ENCODE measurements around the gene GPS2.

Gene GPS2

DNA sequence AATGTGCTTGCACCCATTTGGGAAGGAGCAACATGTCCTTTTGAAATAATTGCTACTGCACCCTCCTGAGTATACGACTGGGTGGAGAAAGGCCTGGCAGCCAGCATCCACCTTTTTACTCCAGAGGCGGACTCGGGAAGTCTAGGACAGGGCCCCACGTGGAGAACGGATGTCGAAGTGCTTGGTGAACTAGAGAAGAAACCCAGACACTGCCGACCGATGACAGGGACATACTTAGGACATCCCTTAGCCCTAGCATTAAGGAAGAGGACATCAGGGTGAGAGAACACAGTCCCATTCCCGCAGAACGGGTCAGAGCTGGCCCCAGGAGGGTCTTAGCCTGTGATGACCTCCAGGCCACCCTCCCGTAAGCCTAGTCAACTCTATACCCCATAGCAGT lies 24.5 kb downstream of the GPS2 start:
- no peak for DNase-seq

GRCh38 chr17:7290166-7290565 lies 25.0 kb downstream of the GPS2 start:
- no peak for DNase-seq

GRCh38 chr17:7289256-7290032 lies 25.7 kb downstream of the GPS2 start:
- DNase-seq, result no peak

DNA sequence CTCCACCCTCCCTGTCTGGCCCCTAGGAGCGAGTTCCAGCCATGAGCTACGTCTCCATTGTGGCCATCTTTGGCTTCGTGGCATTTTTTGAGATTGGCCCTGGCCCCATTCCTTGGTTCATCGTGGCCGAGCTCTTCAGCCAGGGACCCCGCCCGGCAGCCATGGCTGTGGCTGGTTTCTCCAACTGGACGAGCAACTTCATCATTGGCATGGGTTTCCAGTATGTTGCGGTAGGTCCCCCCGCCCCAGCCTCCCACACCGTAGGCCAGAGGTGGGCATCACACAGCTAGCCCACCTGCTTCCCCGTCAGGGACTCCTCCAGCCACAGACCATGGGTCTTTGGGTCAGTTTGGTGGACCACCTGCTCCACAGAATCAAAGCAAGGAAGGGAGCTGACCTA lies 29.5 kb downstream of the GPS2 start:
- DNase-seq, result no peak

GRCh38 chr17:7284911-7285310 lies 30.2 kb downstream of the GPS2 start:
- no peak for DNase-seq

DNA sequence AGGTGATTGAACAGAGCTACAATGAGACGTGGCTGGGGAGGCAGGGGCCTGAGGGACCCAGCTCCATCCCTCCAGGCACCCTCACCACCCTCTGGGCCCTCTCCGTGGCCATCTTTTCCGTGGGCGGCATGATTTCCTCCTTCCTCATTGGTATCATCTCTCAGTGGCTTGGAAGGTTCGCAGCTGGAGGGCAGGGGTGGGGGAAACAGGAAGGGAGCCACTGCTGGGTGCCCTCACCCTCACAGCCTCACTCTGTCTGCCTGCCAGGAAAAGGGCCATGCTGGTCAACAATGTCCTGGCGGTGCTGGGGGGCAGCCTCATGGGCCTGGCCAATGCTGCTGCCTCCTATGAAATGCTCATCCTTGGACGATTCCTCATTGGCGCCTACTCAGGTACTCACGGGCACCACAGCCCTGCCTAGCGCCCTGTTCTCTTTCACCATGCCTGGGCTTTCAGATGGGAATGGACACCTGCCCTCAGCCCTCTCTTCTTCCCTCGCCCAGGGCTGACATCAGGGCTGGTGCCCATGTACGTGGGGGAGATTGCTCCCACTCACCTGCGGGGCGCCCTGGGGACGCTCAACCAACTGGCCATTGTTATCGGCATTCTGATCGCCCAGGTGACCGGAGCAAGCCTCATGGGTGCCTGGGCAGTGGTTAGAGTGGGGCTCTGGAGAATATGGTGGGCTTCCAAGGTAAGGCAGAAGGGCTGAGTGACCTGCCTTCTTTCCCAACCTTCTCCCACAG lies 31.5 kb downstream of the GPS2 start:
- DNase-seq, result no peak

GRCh38 chr17:7282752-7283321 lies 32.3 kb downstream of the GPS2 start:
- no peak for DNase-seq

- DNase-seq, result no peak
Measured at GRCh38 chr17:7281953-7282751, 33.0 kb downstream of the GPS2 start.

- peak; percentile 87 for DNase-seq
Measured at GRCh38 chr17:7281074-7281952, 33.8 kb downstream of the GPS2 start, which contains the start of gene SLC2A4. Gene SLC2A4, plus strand, starts transcription at chr17:7281718. Its CDS starts 217 bp downstream, at chr17:7281935.

GRCh38 chr17:7280519-7281073 lies 34.6 kb downstream of the GPS2 start:
- peak; percentile 80 for DNase-seq

DNA sequence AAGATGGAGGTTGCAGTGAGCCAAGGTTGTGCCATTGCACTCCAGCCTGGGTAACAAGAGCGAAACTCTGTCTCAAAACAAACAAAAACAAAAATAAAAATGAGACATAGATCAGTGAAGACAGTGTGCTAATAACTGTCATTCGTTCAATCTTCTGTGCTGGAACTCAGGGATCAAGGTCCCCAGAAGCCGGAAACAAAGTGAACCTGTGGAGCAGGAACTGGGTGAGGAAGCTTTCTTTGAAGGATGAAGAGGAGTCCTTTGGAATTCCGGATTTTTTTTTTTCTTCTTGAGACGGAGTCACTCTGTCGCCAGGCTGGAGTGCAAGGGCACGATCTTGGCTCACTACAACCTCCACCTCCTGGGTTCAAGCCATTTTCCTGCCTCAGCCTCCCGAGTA lies 35.7 kb downstream of the GPS2 start:
- no peak for DNase-seq

- DNase-seq, result no peak
Measured at GRCh38 chr17:7266784-7267183, 48.4 kb downstream of the GPS2 start.

GRCh38 chr17:7263801-7264078 lies 51.4 kb downstream of the GPS2 start:
- DNase-seq, result no peak

DNA sequence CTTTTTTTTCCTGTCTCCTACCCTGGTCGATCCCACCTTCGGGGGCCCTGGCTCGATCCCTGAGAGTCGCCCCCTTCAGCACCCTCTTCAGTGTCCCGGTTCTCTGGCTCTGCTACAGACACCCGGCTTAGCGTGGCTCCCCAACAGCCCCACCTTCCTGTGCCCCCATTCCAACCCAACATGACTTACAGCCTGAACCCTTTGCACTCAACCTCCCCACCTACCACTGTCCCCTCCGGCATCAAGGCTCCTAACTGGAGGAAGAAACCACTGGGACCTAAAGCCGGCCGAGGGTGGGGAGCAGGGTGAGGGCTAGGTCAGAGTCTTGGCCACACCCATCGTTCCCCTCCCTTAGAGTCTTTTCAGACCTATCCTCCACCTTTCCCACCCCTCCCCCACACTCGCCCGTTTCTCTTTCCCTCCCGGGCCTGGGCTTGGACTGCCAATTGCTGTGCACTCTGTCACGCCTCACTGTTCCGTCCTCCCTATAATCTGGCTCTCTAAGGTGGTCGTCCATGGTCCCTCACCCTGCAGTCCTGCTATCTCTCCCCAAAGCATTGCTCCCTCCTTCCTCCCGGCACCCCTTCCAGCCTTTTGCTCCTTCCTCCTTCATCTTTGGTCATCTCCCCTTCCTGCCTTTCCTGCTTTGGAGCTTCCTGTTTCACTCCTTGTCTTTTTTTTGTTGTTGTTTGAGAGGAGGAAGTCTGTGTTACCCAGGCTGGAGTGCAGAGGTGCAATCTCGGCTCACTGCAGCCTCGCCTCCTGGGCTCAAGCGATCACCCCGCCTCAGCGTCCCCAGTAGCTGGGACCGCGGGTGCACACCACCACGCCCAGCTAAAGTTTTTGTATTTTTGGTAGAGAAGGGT lies 52.0 kb downstream of the GPS2 start:
- DNase-seq, result no peak
